Osteocyte (in vitro differentiated cells): ENCODE results near the gene TFDP2. TPM values are rescaled to one million over a fixed set of nuclear protein-coding genes. Genes with fewer than 3 reads are reported as not detected.

ENCODE experiments used
- DNase-seq: peaks from one replicate; pipeline ENCODE4 v3.0.0; 2021; ENCODE audit warnings: mixed read lengths; ENCODE audit not compliant: unreplicated experiment; ENCODE audit errors: extremely low spot score
- H3K27ac Mint-ChIP-seq: one replicate; pipeline ENCODE4 v1.8.0; 2021; ENCODE audit warnings: mild to moderate bottlenecking, mixed read lengths; ENCODE audit not compliant: unreplicated experiment
- H3K27me3 Mint-ChIP-seq: one replicate; pipeline ENCODE4 v1.8.0; 2021; ENCODE audit warnings: mixed read lengths; ENCODE audit not compliant: unreplicated experiment
- H3K36me3 Mint-ChIP-seq: one replicate; pipeline ENCODE4 v1.8.0; 2021; ENCODE audit warnings: mixed read lengths; ENCODE audit not compliant: unreplicated experiment
- H3K4me1 Mint-ChIP-seq: one replicate; pipeline ENCODE4 v1.8.0; 2021; ENCODE audit warnings: mixed read lengths; ENCODE audit not compliant: unreplicated experiment
- H3K4me3 Mint-ChIP-seq: one replicate; pipeline ENCODE4 v1.8.0; 2021; ENCODE audit warnings: mild to moderate bottlenecking, moderate library complexity, mixed read lengths; ENCODE audit not compliant: unreplicated experiment
- H3K9me3 Mint-ChIP-seq: one replicate; pipeline ENCODE4 v1.8.0; 2021; ENCODE audit warnings: mixed read lengths; ENCODE audit not compliant: unreplicated experiment
- total RNA-seq: library from RNA; stranded (reverse); gene quantifications from 2 replicates; pipeline ENCODE4 v1.2.1, GENCODE V29; 2021
- TF ChIP-seq, protein P1 (sequence below): fragments of 200-600 bp; sonication (generic); IDR thresholded peaks from 2 replicates; pipeline ENCODE4 v1.5.0; 2021; ENCODE audit warnings: antibody characterized with exemption, mild to moderate bottlenecking, moderate library complexity

Gene TFDP2
- total RNA-seq, 1 donor from 2014 or later: 49.3 TPM

DNA sequence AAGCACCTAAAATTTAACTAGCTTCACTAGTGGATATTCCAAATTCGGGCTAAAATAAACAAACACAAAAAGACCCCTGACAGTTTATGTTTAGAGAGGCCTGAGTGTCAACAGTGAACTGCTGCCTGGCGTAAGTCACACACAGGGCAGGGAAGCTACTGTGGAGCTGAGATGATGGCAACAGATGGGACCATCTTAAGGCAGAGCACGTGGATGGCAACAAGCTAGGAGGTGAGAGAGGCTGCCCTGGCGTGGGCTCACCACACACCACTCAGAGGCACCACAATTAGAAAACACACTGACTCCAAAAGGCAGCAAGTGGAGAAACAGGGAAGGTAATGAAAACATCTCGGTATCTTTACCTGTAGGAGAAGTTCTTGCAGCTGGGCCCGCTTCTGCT, 179.6 kb downstream of the TFDP2 start:
- H3K27me3 Mint-ChIP-seq: no peaks in the 10 kb centered on the region
- TF ChIP-seq, protein P1, sequence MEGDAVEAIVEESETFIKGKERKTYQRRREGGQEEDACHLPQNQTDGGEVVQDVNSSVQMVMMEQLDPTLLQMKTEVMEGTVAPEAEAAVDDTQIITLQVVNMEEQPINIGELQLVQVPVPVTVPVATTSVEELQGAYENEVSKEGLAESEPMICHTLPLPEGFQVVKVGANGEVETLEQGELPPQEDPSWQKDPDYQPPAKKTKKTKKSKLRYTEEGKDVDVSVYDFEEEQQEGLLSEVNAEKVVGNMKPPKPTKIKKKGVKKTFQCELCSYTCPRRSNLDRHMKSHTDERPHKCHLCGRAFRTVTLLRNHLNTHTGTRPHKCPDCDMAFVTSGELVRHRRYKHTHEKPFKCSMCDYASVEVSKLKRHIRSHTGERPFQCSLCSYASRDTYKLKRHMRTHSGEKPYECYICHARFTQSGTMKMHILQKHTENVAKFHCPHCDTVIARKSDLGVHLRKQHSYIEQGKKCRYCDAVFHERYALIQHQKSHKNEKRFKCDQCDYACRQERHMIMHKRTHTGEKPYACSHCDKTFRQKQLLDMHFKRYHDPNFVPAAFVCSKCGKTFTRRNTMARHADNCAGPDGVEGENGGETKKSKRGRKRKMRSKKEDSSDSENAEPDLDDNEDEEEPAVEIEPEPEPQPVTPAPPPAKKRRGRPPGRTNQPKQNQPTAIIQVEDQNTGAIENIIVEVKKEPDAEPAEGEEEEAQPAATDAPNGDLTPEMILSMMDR: no peak
- no peaks in the 10 kb centered on the region for H3K9me3 Mint-ChIP-seq
- H3K36me3 Mint-ChIP-seq: peaks cover 10% of the 10 kb centered on the region
- peaks cover 2% of the 10 kb centered on the region for H3K4me1 Mint-ChIP-seq
- no peak for DNase-seq
- H3K27ac Mint-ChIP-seq: peak overlapping the region; percentile 0
- no peak overlapping the region for H3K4me3 Mint-ChIP-seq

DNA sequence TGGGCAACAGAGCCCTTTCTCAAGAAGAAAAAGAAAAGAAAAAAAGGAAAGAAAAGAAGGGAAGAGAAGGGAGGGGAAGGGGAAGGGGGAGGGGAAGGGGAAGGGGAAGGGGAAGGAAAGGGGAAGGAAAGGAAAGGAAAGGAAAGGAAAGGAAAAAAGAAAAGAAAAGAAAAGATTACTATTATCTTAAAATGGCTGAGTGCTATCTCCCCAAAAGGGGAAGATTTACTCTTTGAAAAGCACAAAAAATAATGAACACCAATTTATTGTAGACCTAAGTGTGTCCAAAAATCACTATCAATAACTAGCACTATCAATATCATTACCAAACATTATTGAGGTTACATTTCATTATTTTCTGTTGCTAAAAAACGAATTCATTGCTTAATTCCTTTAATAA, 183.9 kb downstream of the TFDP2 start:
- Mint-ChIP-seq H3K9me3 (no peaks in the 10 kb centered on the region), H3K4me3 (no peak overlapping the region), H3K27me3 (no peaks in the 10 kb centered on the region), H3K4me1 (peaks cover 12% of the 10 kb centered on the region), H3K36me3 (peaks cover 9% of the 10 kb centered on the region), H3K27ac (no peak overlapping the region)
- no peak for DNase-seq
- TF ChIP-seq, protein P1: no peak

DNA sequence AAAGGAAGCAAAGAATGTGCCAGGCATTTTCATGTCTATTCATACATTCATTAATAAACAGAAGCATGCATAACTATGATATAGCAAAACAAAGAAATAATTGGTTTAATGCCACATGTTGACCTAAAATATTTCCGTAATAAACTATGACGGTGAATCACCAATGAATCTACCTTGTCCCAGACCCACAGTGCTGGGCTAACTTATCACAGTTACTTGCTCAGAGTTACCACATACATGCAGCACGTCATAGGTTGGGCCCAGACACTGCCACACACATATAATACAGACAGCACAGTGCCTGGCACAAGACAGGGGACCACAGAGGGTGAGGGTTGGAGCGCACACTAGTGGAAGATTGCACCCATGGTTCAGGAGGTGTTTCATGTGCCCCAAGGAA, 186.0 kb downstream of the TFDP2 start:
- DNase-seq: no peak
- Mint-ChIP-seq H3K36me3 (peaks cover 11% of the 10 kb centered on the region), H3K9me3 (no peaks in the 10 kb centered on the region), H3K27me3 (no peaks in the 10 kb centered on the region), H3K4me1 (peaks cover 27% of the 10 kb centered on the region), H3K27ac (no peak overlapping the region), H3K4me3 (no peak overlapping the region)
- TF ChIP-seq, protein P1: no peak

DNA sequence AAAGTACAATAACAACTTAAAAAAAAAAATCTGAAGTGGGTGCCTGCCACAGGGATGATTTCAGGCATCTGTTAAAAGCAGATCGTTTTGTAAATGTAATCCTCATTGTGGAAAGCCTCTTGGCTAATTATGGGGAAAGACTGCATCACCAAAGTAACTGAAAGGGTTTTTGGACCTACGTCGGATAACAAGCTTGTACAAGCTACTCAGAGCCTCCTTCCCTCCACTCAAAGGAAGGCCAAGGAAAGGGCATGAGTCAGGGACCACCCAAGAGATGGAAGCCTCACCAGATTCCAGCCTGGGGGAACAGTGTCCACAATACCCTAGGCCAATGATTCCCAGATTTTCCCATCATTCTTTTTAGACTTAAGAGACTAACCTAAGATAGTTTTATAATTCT, 188.6 kb downstream of the TFDP2 start:
- Mint-ChIP-seq H3K27ac (peak overlapping the region; percentile 85), H3K36me3 (peaks cover 25% of the 10 kb centered on the region), H3K4me3 (no peak overlapping the region), H3K4me1 (peaks cover 26% of the 10 kb centered on the region), H3K9me3 (no peaks in the 10 kb centered on the region), H3K27me3 (no peaks in the 10 kb centered on the region)
- DNase-seq: peak; percentile 46
- TF ChIP-seq, protein P1: no peak

DNA sequence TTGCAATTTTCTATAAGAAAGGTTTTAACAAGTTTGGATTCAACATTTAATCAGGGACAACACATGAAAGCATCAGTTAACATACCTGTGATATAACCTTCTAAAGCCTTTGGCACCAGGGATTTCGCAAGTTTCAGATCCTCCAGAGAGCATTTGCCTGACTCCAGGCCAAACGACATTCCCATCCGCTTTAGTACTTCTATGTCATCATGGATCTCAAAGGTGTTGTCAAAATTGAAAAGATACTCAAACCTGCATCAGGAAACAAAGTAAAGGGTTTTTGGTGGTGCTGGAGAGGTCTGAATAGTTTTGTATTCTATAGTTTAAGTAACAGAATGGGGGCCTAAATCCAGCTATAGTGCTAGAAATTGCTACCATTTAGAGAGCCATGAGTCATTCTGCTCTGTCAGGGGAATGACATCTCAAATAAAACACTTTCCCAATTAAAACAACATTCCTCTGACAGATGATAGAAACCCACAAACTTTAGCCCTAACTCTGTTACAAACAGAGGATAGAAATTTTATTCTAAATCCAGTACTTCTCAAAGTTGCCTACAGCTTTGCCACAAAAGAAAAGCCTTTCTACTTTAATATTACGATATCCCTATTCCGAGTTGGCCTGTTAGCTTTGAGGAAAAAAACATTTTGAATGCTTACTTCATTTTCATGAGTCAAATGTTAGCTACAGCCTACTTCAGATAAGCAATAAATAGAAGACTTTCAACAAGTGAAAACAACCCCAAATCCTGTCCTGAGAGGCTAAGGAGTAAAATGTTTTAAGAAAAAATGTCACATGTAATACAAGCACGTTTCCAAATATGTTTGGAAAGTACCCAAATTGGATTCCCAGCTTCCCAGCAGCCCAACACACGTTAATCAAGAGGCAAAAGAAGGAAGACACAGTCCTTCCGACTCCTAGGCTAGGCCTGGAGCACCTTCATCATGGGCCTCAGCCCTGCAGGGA, 189.5 kb downstream of the TFDP2 start:
- peak; percentile 25 for DNase-seq
- TF ChIP-seq, protein P1: no peak
- peaks cover 29% of the 10 kb centered on the region for H3K4me1 Mint-ChIP-seq
- peak overlapping the region; percentile 11 for H3K4me3 Mint-ChIP-seq
- peak overlapping the region; percentile 85 for H3K27ac Mint-ChIP-seq
- peaks cover 28% of the 10 kb centered on the region for H3K36me3 Mint-ChIP-seq
- no peaks in the 10 kb centered on the region for H3K9me3 Mint-ChIP-seq
- H3K27me3 Mint-ChIP-seq: no peaks in the 10 kb centered on the region
